Smooth muscle cell of the umbilical artery (primary cell): ENCODE measurements around the gene DNAJA2. TPM values are rescaled to one million over a fixed set of nuclear protein-coding genes. Genes with fewer than 3 reads are reported as not detected.

Experiments
- total RNA-seq: library from RNA; depleted of rRNA; stranded (reverse); fragments of >200 nt; gene quantifications from 2 replicates; pipeline ENCODE4 v1.2.3, GENCODE V29; 2014

The DNAJA2 gene
- 79.2 and 81.4 TPM in 2 replicates for total RNA-seq

GRCh38 chr16:46973207-46973995 is at the start of gene DNAJA2:
Gene DNAJA2, minus strand, starts transcription at chr16:46973674. Its CDS starts 102 bp downstream, at chr16:46973572.

Other genes with a start within 250 kb of the DNAJA2 start
- gene MYLK3, start 225.3 kb downstream of the DNAJA2 start, total RNA-seq = under 0.01 and 0.32 TPM in 2 replicates
- gene C16orf87, start 142.5 kb downstream of the DNAJA2 start, total RNA-seq = 12.6 and 14.3 TPM in 2 replicates
- gene GPT2, start 89.3 kb downstream of the DNAJA2 start, total RNA-seq = 32.1 and 36.9 TPM in 2 replicates
- gene NETO2, start 170.3 kb upstream of the DNAJA2 start, total RNA-seq = 27.3 and 48.1 TPM in 2 replicates